PC-9 (cell line): ENCODE measurements around the gene HLA-DQB2.

Experiments
- EZH2 ChIP-seq: fragments of 200-600 bp; sonication (generic); IDR thresholded peaks from 2 replicates; pipeline ENCODE4 v1.8.0; 2017; ENCODE audit warnings: antibody characterized with exemption, low read depth
- TF ChIP-seq, protein P1 (sequence below): fragments of 200-600 bp; sonication (generic); conservative IDR thresholded peaks from 2 replicates; pipeline ENCODE4 v1.6.1; 2017; ENCODE audit warnings: mixed run types, antibody characterized with exemption, mild to moderate bottlenecking, moderate library complexity

DNA sequence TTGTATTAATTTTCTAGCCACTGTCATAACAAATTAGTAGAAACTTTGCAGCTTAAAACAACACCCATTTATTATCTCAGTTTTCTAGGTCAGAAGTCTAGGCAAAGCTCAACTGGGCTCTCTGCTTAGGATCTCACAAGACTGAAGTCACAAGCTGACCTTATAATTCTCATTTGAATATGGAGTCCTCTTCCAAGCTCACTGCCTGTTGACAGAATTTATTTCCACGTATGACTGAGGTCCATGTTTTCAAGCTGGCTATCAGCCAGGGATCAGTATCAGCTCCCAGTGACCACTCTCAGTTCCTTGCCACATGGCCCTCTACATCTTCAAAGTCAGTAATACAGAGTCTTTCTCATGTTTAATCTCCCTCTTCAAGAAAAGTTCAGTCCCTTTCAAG is 11.7 kb upstream of the HLA-DQB2 start:
- TF ChIP-seq, protein P1, sequence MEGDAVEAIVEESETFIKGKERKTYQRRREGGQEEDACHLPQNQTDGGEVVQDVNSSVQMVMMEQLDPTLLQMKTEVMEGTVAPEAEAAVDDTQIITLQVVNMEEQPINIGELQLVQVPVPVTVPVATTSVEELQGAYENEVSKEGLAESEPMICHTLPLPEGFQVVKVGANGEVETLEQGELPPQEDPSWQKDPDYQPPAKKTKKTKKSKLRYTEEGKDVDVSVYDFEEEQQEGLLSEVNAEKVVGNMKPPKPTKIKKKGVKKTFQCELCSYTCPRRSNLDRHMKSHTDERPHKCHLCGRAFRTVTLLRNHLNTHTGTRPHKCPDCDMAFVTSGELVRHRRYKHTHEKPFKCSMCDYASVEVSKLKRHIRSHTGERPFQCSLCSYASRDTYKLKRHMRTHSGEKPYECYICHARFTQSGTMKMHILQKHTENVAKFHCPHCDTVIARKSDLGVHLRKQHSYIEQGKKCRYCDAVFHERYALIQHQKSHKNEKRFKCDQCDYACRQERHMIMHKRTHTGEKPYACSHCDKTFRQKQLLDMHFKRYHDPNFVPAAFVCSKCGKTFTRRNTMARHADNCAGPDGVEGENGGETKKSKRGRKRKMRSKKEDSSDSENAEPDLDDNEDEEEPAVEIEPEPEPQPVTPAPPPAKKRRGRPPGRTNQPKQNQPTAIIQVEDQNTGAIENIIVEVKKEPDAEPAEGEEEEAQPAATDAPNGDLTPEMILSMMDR, result no peak
- TF ChIP-seq EZH2, result no peak
